GM23248 (cell line): Measurements from ENCODE around the gene VPS39. TPM values are rescaled to one million over a fixed set of nuclear protein-coding genes. Genes with fewer than 3 reads are reported as not detected.

Source experiments
- DNase-seq: peaks from one replicate; pipeline ENCODE4 v3.0.0-alpha.2; 2015
- H2AFZ ChIP-seq: fragments of 200-600 bp; sonication (generic); 2 replicates; pipeline ENCODE4 v1.6.1; 2016; ENCODE audit warnings: antibody characterized with exemption
- H3F3A ChIP-seq: fragments of 200-600 bp; sonication (generic); 2 replicates; pipeline ENCODE4 v1.6.1; 2016; ENCODE audit warnings: mild to moderate bottlenecking, antibody characterized with exemption, mixed run types; ENCODE audit not compliant: insufficient read depth
- H3K27ac ChIP-seq: fragments of 200-600 bp; sonication (generic); 2 replicates; pipeline ENCODE4 v1.5.1; 2016; ENCODE audit warnings: mild to moderate bottlenecking
- H3K27me3 ChIP-seq: fragments of 200-600 bp; sonication (generic); replicated peaks from 2 replicates; pipeline ENCODE4 v1.6.1; 2016; ENCODE audit warnings: mild to moderate bottlenecking; ENCODE audit not compliant: insufficient read depth
- H3K36me3 ChIP-seq: fragments of 200-600 bp; sonication (generic); 2 replicates; pipeline ENCODE4 v1.6.1; 2016; ENCODE audit warnings: low read depth, mild to moderate bottlenecking
- H3K4me1 ChIP-seq: fragments of 200-600 bp; sonication (generic); 2 replicates; pipeline ENCODE4 v1.6.1; 2016; ENCODE audit warnings: mild to moderate bottlenecking; ENCODE audit not compliant: insufficient read depth
- H3K4me2 ChIP-seq: fragments of 200-600 bp; sonication (generic); one replicate; pipeline ENCODE4 v1.6.1; 2016; ENCODE audit warnings: mild to moderate bottlenecking; ENCODE audit not compliant: unreplicated experiment
- H3K4me3 ChIP-seq: fragments of 200-600 bp; sonication (generic); 2 replicates; pipeline ENCODE4 v1.5.1; 2016; ENCODE audit warnings: mild to moderate bottlenecking
- H3K79me2 ChIP-seq: fragments of 200-600 bp; sonication (generic); 2 replicates; pipeline ENCODE4 v1.6.1; 2016; ENCODE audit warnings: mild to moderate bottlenecking; ENCODE audit not compliant: insufficient read depth
- H3K9ac ChIP-seq: fragments of 200-600 bp; sonication (generic); 2 replicates; pipeline ENCODE4 v1.6.1; 2016; ENCODE audit warnings: mild to moderate bottlenecking
- H3K9me2 ChIP-seq: fragments of 200-600 bp; sonication (generic); 2 replicates; pipeline ENCODE4 v1.6.1; 2016; ENCODE audit warnings: mixed run types, mild to moderate bottlenecking, moderate library complexity; ENCODE audit not compliant: insufficient read depth
- H3K9me3 ChIP-seq: fragments of 200-600 bp; sonication (generic); one replicate; pipeline ENCODE4 v1.6.1; 2017; ENCODE audit warnings: low read depth
- H4K20me1 ChIP-seq: fragments of 200-600 bp; sonication (generic); 2 replicates; pipeline ENCODE4 v1.6.0; 2016; ENCODE audit not compliant: insufficient read depth
- EZH2 ChIP-seq: fragments of 200-600 bp; sonication (generic); IDR thresholded peaks from 2 replicates; pipeline ENCODE4 v1.6.1; 2018; ENCODE audit warnings: antibody characterized with exemption, mild to moderate bottlenecking; ENCODE audit not compliant: insufficient read depth, poor library complexity, severe bottlenecking
- EZH2phosphoT487 ChIP-seq: fragments of 200-600 bp; sonication (generic); IDR thresholded peaks from 2 replicates; pipeline ENCODE4 v1.6.1; 2018; ENCODE audit warnings: antibody characterized with exemption, moderate library complexity, mild to moderate bottlenecking, low read depth; ENCODE audit not compliant: insufficient read depth
- WGBS, 2 experiments: methylation state at CpG; one replicate each; pipeline ENCODE4 v1.1.6; 2015 to 2017; ENCODE audit warnings: low lambda C conversion rate in 2 of 2, low coverage in 1 of 2; ENCODE audit errors: missing lambda C conversion rate in 2 of 2; 5-methylcytosine and 5-hydroxymethylcytosine counted together
- in situ Hi-C: fragments of 300-500 bp; cut with MboI; formaldehyde crosslinking; loops from 2 replicates; pipeline ENCODE4 v1.15.0; 2020
- polyA plus RNA-seq: library from polyadenylated mRNA; unstranded; fragments of >200 nt; fragmentation: Nextera tagmentation; extraction: Ambion mirVana; gene quantifications from 2 replicates; pipeline ENCODE4 v1.2.1, GENCODE V29; 2016
- total RNA-seq: library from RNA; depleted of rRNA; stranded (reverse); fragments of >200 nt; shearing (Covaris generic); gene quantifications from 2 replicates; pipeline ENCODE4 v1.2.3, GENCODE V29; 2014

The VPS39 gene
- total and polyA plus RNA-seq, 2 experiments from 2014 or later: 33.0 to 49.3 TPM

GRCh38 chr15:42131006-42131405 lies 77.1 kb downstream of the VPS39 start:
- Histone ChIP-seq H2AFZ (no peak overlapping the region), H3K36me3 (no peaks in the 10 kb centered on the region), H4K20me1 (no peaks in the 10 kb centered on the region), H3K9me3 (no peaks in the 10 kb centered on the region), H3K27ac (no peak overlapping the region), H3K4me3 (no peak overlapping the region), H3K4me2 (no peak overlapping the region), H3K4me1 (no peaks in the 10 kb centered on the region), H3K9ac (no peak overlapping the region), H3K79me2 (no peaks in the 10 kb centered on the region), H3K9me2 (no peaks in the 10 kb centered on the region), H3K27me3 (peaks cover 43% of the 10 kb centered on the region), H3F3A (no peaks in the 10 kb centered on the region)
- TF ChIP-seq EZH2 (no peak), EZH2phosphoT487 (no peak)
- 50 to 85% methylated on average over 1 of the region's 1 CpG for WGBS, 2 experiments
- in situ Hi-C loops: no loop called here
- DNase-seq: no peak

GRCh38 chr15:42130246-42130986 lies 77.7 kb downstream of the VPS39 start:
- H3K9ac ChIP-seq: no peak overlapping the region
- no peaks in the 10 kb centered on the region for H3K9me2 ChIP-seq
- no peaks in the 10 kb centered on the region for H3K36me3 ChIP-seq
- no peaks in the 10 kb centered on the region for H3K79me2 ChIP-seq
- 52 to 53% methylated on average over 8 of the region's 8 CpGs for WGBS, 2 experiments
- TF ChIP-seq EZH2 (no peak), EZH2phosphoT487 (no peak)
- no peaks in the 10 kb centered on the region for H4K20me1 ChIP-seq
- DNase-seq: no peak
- no peak overlapping the region for H2AFZ ChIP-seq
- H3K27ac ChIP-seq: no peak overlapping the region
- H3K4me2 ChIP-seq: no peak overlapping the region
- peaks cover 40% of the 10 kb centered on the region for H3K27me3 ChIP-seq
- H3K4me1 ChIP-seq: no peaks in the 10 kb centered on the region
- H3F3A ChIP-seq: no peaks in the 10 kb centered on the region
- H3K4me3 ChIP-seq: no peak overlapping the region
- H3K9me3 ChIP-seq: no peaks in the 10 kb centered on the region
- in situ Hi-C loops: no loop called here

GRCh38 chr15:42129364-42129763 lies 78.7 kb downstream of the VPS39 start:
- TF ChIP-seq EZH2phosphoT487 (no peak), EZH2 (no peak)
- no peak for DNase-seq
- no peaks in the 10 kb centered on the region for H3K36me3 ChIP-seq
- no peaks in the 10 kb centered on the region for H3K9me2 ChIP-seq
- H3K9ac ChIP-seq: no peak overlapping the region
- no peaks in the 10 kb centered on the region for H4K20me1 ChIP-seq
- H2AFZ ChIP-seq: no peak overlapping the region
- H3K9me3 ChIP-seq: no peaks in the 10 kb centered on the region
- H3F3A ChIP-seq: no peaks in the 10 kb centered on the region
- no peaks in the 10 kb centered on the region for H3K79me2 ChIP-seq
- H3K4me1 ChIP-seq: no peaks in the 10 kb centered on the region
- no peak overlapping the region for H3K27ac ChIP-seq
- 50 to 59% methylated on average over 2 of the region's 2 CpGs for WGBS, 2 experiments
- in situ Hi-C loops: no loop called here
- H3K4me3 ChIP-seq: no peak overlapping the region
- no peak overlapping the region for H3K4me2 ChIP-seq
- peaks cover 49% of the 10 kb centered on the region for H3K27me3 ChIP-seq

- H3K27me3 ChIP-seq: peaks cover 58% of the 10 kb centered on the region
- H3K9ac ChIP-seq: no peak overlapping the region
- H3K4me2 ChIP-seq: no peak overlapping the region
- no peaks in the 10 kb centered on the region for H3K9me3 ChIP-seq
- WGBS, 2 experiments: 38 to 39% methylated on average over 6 of the region's 6 CpGs
- in situ Hi-C loops: no loop called here
- no peaks in the 10 kb centered on the region for H3K9me2 ChIP-seq
- H3F3A ChIP-seq: no peaks in the 10 kb centered on the region
- no peaks in the 10 kb centered on the region for H3K36me3 ChIP-seq
- H3K27ac ChIP-seq: no peak overlapping the region
- no peak overlapping the region for H2AFZ ChIP-seq
- no peak overlapping the region for H3K4me3 ChIP-seq
- TF ChIP-seq EZH2 (no peak), EZH2phosphoT487 (no peak)
- H3K79me2 ChIP-seq: no peaks in the 10 kb centered on the region
- no peaks in the 10 kb centered on the region for H4K20me1 ChIP-seq
- DNase-seq: no peak
- H3K4me1 ChIP-seq: no peaks in the 10 kb centered on the region
Observed at GRCh38 chr15:42128476-42128875, 79.6 kb downstream of the VPS39 start.
